ENCODE data around the gene AHNAK.
A peak's percentile ranks its signal among the peaks of the same experiment; 100 is the strongest.
"Not testable (repeated sequence)": the region's sequence is repeated elsewhere in the genome, so short reads cannot be mapped to it uniquely, and the experiment has no call there.

AHNAK gene

GRCh38 chr11:62592146-62592815, 45.7 kb upstream of the AHNAK start:
- DNase-seq (ENCODE audit: low read depth in 1 of 2, low spot score in 1 of 2), result no peak
- TF ChIP-seq SPI1 (IDR thresholded peaks at IDR 0.05; ENCODE audit: borderline replicate concordance, low read depth) (no peak), GABPA (IDR thresholded peaks at IDR 0.05; ENCODE audit: low read depth) (no peak), CTCF (IDR thresholded peaks at IDR 0.05; ENCODE audit: insufficient read depth, low read length) (no peak), REST (IDR thresholded peaks at IDR 0.05; ENCODE audit: insufficient replicate concordance, low read depth) (no peak), POLR2AphosphoS5 (IDR thresholded peaks at IDR 0.05; ENCODE audit: low read depth) (no peak; the same call in none of the 2 replicates)
- H3K4me3 ChIP-seq (replicated peaks; ENCODE audit: insufficient read depth, low read length), result peak overlapping the region; percentile 41

GRCh38 chr11:62591448-62592145, 45.0 kb upstream of the AHNAK start, which contains the start of gene TUT1:
Gene TUT1 (minus strand): TSS chr11:62591523. CDS start chr11:62591485, 38 bp downstream.
- DNase-seq (ENCODE audit: low read depth in 1 of 2, low spot score in 1 of 2), result peak; percentile 99 to 100
- Histone ChIP-seq H3K4me3 (replicated peaks; ENCODE audit: insufficient read depth, low read length) (peak within 1 kb of the TSS; percentile 74), H3K27me3 (ENCODE audit: insufficient read depth, poor library complexity, severe bottlenecking) (no peaks in the 10 kb centered on the region), H3K27ac (replicated peaks) (peak within 1 kb of the TSS; percentile 88)
- TF ChIP-seq POLR2AphosphoS5 (IDR thresholded peaks at IDR 0.05; ENCODE audit: low read depth) (peak; percentile 95), CTCF (IDR thresholded peaks at IDR 0.05; ENCODE audit: insufficient read depth, low read length) (no peak), REST (IDR thresholded peaks at IDR 0.05; ENCODE audit: insufficient replicate concordance, low read depth) (peak; percentile 86), GABPA (IDR thresholded peaks at IDR 0.05; ENCODE audit: low read depth) (peak; percentile 99), SPI1 (IDR thresholded peaks at IDR 0.05; ENCODE audit: borderline replicate concordance, low read depth) (peak; percentile 42; the same call in 1 of the 2 replicates)

More at GRCh38 chr11:62592146-62592815, 45.7 kb upstream of the AHNAK start:
- H3K27me3 ChIP-seq (ENCODE audit: insufficient read depth, poor library complexity, severe bottlenecking), result no peaks in the 10 kb centered on the region
- peak overlapping the region; percentile 88 for H3K27ac ChIP-seq (replicated peaks)

DNA sequence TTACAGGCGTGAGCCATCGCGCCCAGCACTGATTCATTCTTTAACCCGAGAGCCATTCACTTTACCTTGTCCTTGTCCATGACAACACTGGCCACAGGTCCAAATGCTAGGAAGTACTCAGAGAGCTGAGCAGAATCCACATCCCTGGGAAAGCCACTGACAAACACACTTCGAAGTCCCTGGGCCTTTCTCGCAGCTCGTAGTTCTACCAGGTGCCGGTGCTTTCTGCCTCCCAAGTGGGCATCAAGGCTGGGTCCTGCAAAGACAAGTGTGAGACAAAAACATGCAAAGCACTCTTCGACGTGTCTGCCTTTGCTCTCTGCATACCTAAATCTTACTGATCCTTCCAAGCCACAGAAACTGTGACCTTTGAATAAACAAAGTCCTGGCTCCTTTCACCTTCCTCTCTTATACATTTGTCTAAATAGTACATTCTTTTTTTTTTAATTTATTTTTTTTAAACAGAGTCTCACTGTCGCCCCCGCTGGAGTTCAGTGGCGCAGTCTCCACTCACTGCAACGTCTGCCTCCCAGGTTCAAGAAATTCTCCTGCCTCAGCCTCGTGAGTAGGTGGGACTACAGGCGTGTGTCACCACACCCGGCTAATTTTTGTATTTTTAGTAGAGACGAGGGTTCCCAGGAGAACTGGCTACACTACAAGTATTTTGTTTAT, 42.5 kb upstream of the AHNAK start:
- Histone ChIP-seq H3K27ac (replicated peaks) (no peak overlapping the region), H3K4me3 (replicated peaks; ENCODE audit: insufficient read depth, low read length) (no peak overlapping the region), H3K27me3 (ENCODE audit: insufficient read depth, poor library complexity, severe bottlenecking) (no peaks in the 10 kb centered on the region)
- DNase-seq (ENCODE audit: low read depth in 1 of 2, low spot score in 1 of 2), result no peak
- TF ChIP-seq SPI1 (IDR thresholded peaks at IDR 0.05; ENCODE audit: borderline replicate concordance, low read depth) (no peak), CTCF (IDR thresholded peaks at IDR 0.05; ENCODE audit: insufficient read depth, low read length) (no peak), GABPA (IDR thresholded peaks at IDR 0.05; ENCODE audit: low read depth) (no peak), REST (IDR thresholded peaks at IDR 0.05; ENCODE audit: insufficient replicate concordance, low read depth) (no peak), POLR2AphosphoS5 (IDR thresholded peaks at IDR 0.05; ENCODE audit: low read depth) (no peak)

- not testable (repeated sequence) for H3K27me3 ChIP-seq (ENCODE audit: insufficient read depth, poor library complexity, severe bottlenecking); DNase-seq (ENCODE audit: low read depth in 1 of 2, low spot score in 1 of 2); H3K4me3 ChIP-seq (replicated peaks; ENCODE audit: insufficient read depth, low read length); H3K27ac ChIP-seq (replicated peaks)
Measured at GRCh38 chr11:62585356-62585755, 38.8 kb upstream of the AHNAK start.

- DNase-seq (ENCODE audit: low read depth in 1 of 2, low spot score in 1 of 2); H3K4me3 ChIP-seq (replicated peaks; ENCODE audit: insufficient read depth, low read length); H3K27me3 ChIP-seq (ENCODE audit: insufficient read depth, poor library complexity, severe bottlenecking); H3K27ac ChIP-seq (replicated peaks): not testable (repeated sequence)
Measured at GRCh38 chr11:62581735-62582134, 35.1 kb upstream of the AHNAK start.
